HG03457 (cell line): Measurements from ENCODE around the gene KCNK4.
"Not testable (repeated sequence)": the region's sequence is repeated elsewhere in the genome, so short reads cannot be mapped to it uniquely, and the experiment has no call there.

Experiments used
- ATAC-seq: cut with Tn5 transposase; IDR thresholded peaks from one replicate; pipeline ENCODE4 v1.9.1; 2021; ENCODE audit warnings: moderate number of reproducible peaks; ENCODE audit not compliant: unreplicated experiment

KCNK4 gene

DNA sequence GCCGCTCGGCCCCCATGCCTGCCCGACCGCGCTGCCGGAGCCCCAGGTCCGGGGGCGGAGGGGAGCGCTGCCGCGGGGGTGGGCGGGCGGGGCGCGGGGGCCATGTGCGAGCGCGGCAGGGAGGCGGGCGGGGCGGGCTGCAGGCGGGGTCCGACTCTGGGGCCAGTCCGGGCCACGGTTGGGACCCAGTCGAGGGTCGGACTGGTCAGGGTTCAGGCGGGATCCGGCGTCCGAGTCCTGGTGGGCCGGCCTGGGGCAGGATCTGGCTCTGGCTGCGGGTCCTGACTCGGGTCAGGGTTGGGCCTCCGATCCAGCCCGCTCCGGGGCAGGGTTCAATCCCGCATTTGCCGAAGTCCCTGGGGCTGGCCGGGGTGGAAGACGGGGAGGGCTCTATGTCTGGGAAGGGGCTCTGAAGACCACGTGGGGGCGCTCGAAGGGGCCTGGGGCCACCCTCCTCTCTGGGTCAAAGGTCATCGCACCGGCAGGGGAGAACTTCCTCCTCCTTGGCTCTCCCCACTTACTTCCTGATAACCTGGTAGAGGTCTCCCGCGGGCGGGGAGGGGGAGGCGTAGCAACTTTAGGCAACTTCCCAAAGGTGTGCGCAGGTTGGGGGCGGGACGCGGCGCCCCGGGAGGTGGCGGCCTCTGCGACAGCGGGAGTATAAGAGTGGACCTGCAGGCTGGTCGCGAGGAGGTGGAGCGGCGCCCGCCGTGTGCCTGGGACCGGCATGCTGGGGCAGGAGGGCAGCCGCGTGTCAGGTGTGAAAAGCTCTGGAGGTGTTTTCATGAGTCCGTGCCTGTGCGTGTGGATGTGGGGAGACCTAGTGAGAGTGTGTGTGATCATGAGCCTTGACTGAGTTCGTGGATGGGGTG is 14.8 kb downstream of the KCNK4 start:
- ATAC-seq = no peak

GRCh38 chr11:64306563-64306875 is 15.4 kb downstream of the KCNK4 start:
- no peak for ATAC-seq

- ATAC-seq = no peak
Measured at GRCh38 chr11:64306876-64307622, 15.9 kb downstream of the KCNK4 start.

- not testable (repeated sequence) for ATAC-seq
Measured at GRCh38 chr11:64307795-64308194, 16.7 kb downstream of the KCNK4 start.

GRCh38 chr11:64312947-64313346 is 21.8 kb downstream of the KCNK4 start:
- ATAC-seq = no peak

GRCh38 chr11:64313491-64314145 is 22.5 kb downstream of the KCNK4 start:
- no peak for ATAC-seq

- no peak for ATAC-seq
Measured at GRCh38 chr11:64314146-64314804, 23.2 kb downstream of the KCNK4 start.

DNA sequence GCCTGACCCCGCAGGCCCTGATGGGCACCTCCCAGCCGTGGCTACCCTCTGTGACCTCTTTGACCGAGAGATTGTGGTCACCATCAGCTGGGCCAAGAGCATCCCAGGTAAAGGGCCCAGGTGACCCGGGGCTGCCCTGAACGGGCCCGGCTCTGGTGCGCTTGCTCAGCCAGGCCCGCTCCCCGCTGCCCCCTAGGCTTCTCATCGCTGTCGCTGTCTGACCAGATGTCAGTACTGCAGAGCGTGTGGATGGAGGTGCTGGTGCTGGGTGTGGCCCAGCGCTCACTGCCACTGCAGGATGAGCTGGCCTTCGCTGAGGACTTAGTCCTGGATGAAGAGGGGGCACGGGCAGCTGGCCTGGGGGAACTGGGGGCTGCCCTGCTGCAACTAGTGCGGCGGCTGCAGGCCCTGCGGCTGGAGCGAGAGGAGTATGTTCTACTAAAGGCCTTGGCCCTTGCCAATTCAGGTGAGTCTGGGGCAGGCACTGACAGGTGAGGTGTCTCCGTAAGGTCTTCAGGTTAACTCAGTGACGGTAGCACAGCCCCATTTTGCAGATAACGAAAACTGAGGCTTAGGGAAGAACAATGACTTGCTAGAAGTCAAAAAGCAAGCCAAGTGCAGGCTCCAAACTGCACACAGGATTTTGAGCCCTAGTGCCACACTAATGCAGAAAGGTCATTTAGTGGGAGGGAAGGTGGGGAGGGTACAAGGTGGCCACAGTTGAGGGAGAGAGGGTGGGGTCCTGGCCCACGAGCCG is 23.9 kb downstream of the KCNK4 start:
- ATAC-seq = no peak

- ATAC-seq = not testable (repeated sequence)
Measured at GRCh38 chr11:64315667-64316526, 24.8 kb downstream of the KCNK4 start.

GRCh38 chr11:64316672-64317324 is 25.7 kb downstream of the KCNK4 start:
- peak; percentile 1 for ATAC-seq

GRCh38 chr11:64317325-64317960 is 26.3 kb downstream of the KCNK4 start, which contains the start of gene TRMT112:
Gene TRMT112 (minus strand): TSS chr11:64317559. CDS start chr11:64317526, 33 bp downstream.
- peak; percentile 34 for ATAC-seq

- ATAC-seq = peak; percentile 46
Measured at GRCh38 chr11:64317961-64318765, 27.1 kb downstream of the KCNK4 start, which contains the start of gene PRDX5. Gene PRDX5 (plus strand): TSS chr11:64318121. CDS start chr11:64318216, 95 bp downstream.

GRCh38 chr11:64318766-64319761 is 28.0 kb downstream of the KCNK4 start:
- no peak for ATAC-seq

GRCh38 chr11:64320556-64320955 is 29.5 kb downstream of the KCNK4 start:
- ATAC-seq = no peak

- ATAC-seq = no peak
Measured at GRCh38 chr11:64321026-64321425, 29.9 kb downstream of the KCNK4 start.

DNA sequence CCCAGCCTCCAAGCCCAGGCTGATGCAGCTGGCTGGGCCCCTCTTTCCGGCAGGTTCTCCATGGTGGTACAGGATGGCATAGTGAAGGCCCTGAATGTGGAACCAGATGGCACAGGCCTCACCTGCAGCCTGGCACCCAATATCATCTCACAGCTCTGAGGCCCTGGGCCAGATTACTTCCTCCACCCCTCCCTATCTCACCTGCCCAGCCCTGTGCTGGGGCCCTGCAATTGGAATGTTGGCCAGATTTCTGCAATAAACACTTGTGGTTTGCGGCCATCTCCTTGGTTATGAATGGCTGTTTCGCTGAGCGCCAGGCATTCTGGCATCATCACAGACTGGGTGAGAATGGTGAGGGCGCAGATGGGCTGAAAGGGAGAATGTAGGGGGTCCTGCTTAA is 30.4 kb downstream of the KCNK4 start:
- no peak for ATAC-seq
